GM21576 (cell line): ENCODE measurements around the gene IL21R.
A peak's percentile ranks its signal among the peaks of the same experiment; 100 is the strongest.

Source experiments
- ATAC-seq: cut with Tn5 transposase; IDR thresholded peaks from one replicate; pipeline ENCODE4 v1.9.1; 2021; ENCODE audit warnings: mild to moderate bottlenecking, moderate library complexity; ENCODE audit not compliant: unreplicated experiment

IL21R gene

GRCh38 chr16:27401768-27402568 lies at the start of gene IL21R:
Gene IL21R (plus strand): TSS chr16:27402174. CDS start chr16:27430072, 27,898 bp downstream.
- ATAC-seq: peak; percentile 44

GRCh38 chr16:27353853-27354252 lies 48.1 kb upstream of the IL21R start:
- ATAC-seq: no peak

GRCh38 chr16:27355610-27356009 lies 46.4 kb upstream of the IL21R start:
- no peak for ATAC-seq

- ATAC-seq: no peak
These were observed 45.2 kb upstream of the IL21R start for GRCh38 chr16:27356794-27357193.

GRCh38 chr16:27359051-27359450 lies 42.9 kb upstream of the IL21R start:
- no peak for ATAC-seq

- ATAC-seq: no peak
These were observed 42.4 kb upstream of the IL21R start for GRCh38 chr16:27359615-27360014.

- ATAC-seq: no peak
These were observed 40.0 kb upstream of the IL21R start for GRCh38 chr16:27361987-27362386.

GRCh38 chr16:27362570-27363245 lies 39.3 kb upstream of the IL21R start:
- no peak for ATAC-seq

- no peak for ATAC-seq
These were observed 38.7 kb upstream of the IL21R start for GRCh38 chr16:27363246-27363632.

GRCh38 chr16:27363797-27364196 lies 38.2 kb upstream of the IL21R start:
- no peak for ATAC-seq

- ATAC-seq: no peak
These were observed 37.4 kb upstream of the IL21R start for GRCh38 chr16:27364493-27365141.

GRCh38 chr16:27365142-27366089 lies 36.6 kb upstream of the IL21R start:
- ATAC-seq: no peak

GRCh38 chr16:27366687-27367460 lies 35.1 kb upstream of the IL21R start:
- peak; percentile 7 for ATAC-seq

GRCh38 chr16:27367461-27368357 lies 34.3 kb upstream of the IL21R start:
- peak; percentile 61 for ATAC-seq

- no peak for ATAC-seq
These were observed 33.6 kb upstream of the IL21R start for GRCh38 chr16:27368358-27368722.

GRCh38 chr16:27369806-27370205 lies 32.2 kb upstream of the IL21R start:
- ATAC-seq: no peak

GRCh38 chr16:27370318-27370717 lies 31.7 kb upstream of the IL21R start:
- ATAC-seq: no peak

GRCh38 chr16:27373312-27373711 lies 28.7 kb upstream of the IL21R start:
- ATAC-seq: no peak

GRCh38 chr16:27374221-27374803 lies 27.7 kb upstream of the IL21R start:
- no peak for ATAC-seq
